IMR-90 (cell line): ENCODE measurements around the gene CALM1.

Source experiments
- CEBPB ChIP-seq: IDR thresholded peaks from 2 replicates; pipeline ENCODE4 v1.6.1; 2012; ENCODE audit warnings: low read depth, low read length, improper control_type of control experiment
- CHD1 ChIP-seq: IDR thresholded peaks from 2 replicates; pipeline ENCODE4 v1.6.1; 2012; ENCODE audit warnings: low read depth, low read length, improper control_type of control experiment
- CTCF ChIP-seq: conservative IDR thresholded peaks from 2 replicates; pipeline ENCODE4 v1.5.1; 2012; ENCODE audit warnings: mild to moderate bottlenecking, low read depth, low read length, improper control_type of control experiment
- MXI1 ChIP-seq: IDR thresholded peaks from 2 replicates; pipeline ENCODE4 v1.6.1; 2012; ENCODE audit warnings: low read depth, mild to moderate bottlenecking, low read length, moderate library complexity, borderline replicate concordance
- POLR2A ChIP-seq: IDR thresholded peaks from 2 replicates; pipeline ENCODE4 v1.6.1; 2012; ENCODE audit warnings: mild to moderate bottlenecking, low read depth, low read length
- RAD21 ChIP-seq: IDR thresholded peaks from 2 replicates; pipeline ENCODE4 v1.6.1; 2012; ENCODE audit warnings: low read length, improper control_type of control experiment
- RCOR1 ChIP-seq: IDR thresholded peaks from 2 replicates; pipeline ENCODE4 v1.6.1; 2012; ENCODE audit warnings: mild to moderate bottlenecking, low read length, improper control_type of control experiment; ENCODE audit not compliant: insufficient replicate concordance
- RFX5 ChIP-seq: IDR thresholded peaks from 2 replicates; pipeline ENCODE4 v1.8.0; 2012; ENCODE audit warnings: low read depth, mild to moderate bottlenecking, low read length, moderate library complexity
- USF2 ChIP-seq: fragments of 150-350 bp; IDR thresholded peaks from 2 replicates; pipeline ENCODE4 v1.6.1; 2017; ENCODE audit warnings: mild to moderate bottlenecking, antibody characterized with exemption, low read length, low read depth

- TF ChIP-seq USF2 (no peak), CTCF (no peak), CHD1 (no peak), RFX5 (no peak), CEBPB (no peak), RCOR1 (no peak), MXI1 (no peak), POLR2A (no peak), RAD21 (no peak)
Measured at GRCh38 chr14:90445011-90445410, 48.2 kb downstream of the CALM1 start.
